ENCODE results near the gene SPTBN5.

SPTBN5 gene

GRCh38 chr15:41900526-41901380, 6.9 kb upstream of the SPTBN5 start:
- H3K79me1 ChIP-seq (ENCODE audit: low read length), result no peaks in the 10 kb centered on the region

GRCh38 chr15:41899854-41900442, 6.1 kb upstream of the SPTBN5 start:
- no peak overlapping the region for H3K4me2 ChIP-seq (ENCODE audit: low read length)
- no peak overlapping the region for H3K9ac ChIP-seq (ENCODE audit: low read length)
- no peak overlapping the region for H4K8ac ChIP-seq (ENCODE audit: low read depth, low read length)
- H2BK120ac ChIP-seq (ENCODE audit: insufficient read depth, low read length, poor library complexity), result no peak overlapping the region
- H3K4ac ChIP-seq (ENCODE audit: low read depth, low read length), result no peak overlapping the region
- H3K9me3 ChIP-seq (ENCODE audit: insufficient read depth, low read depth, low read length), result peaks cover 6% of the 10 kb centered on the region
- H3K27me3 ChIP-seq (ENCODE audit: insufficient read depth, low read length), result no peaks in the 10 kb centered on the region
- DNase-seq, result no peak
- no peak overlapping the region for H3K27ac ChIP-seq (ENCODE audit: low read depth, low read length)
- H2BK12ac ChIP-seq (ENCODE audit: low read length), result no peak overlapping the region
- no CpG with 5 or more reads among the region's 6 CpGs for WGBS (ENCODE audit: extremely low coverage, insufficient coverage, insufficient read length)
- H4K91ac ChIP-seq (ENCODE audit: low read depth, low read length), result no peak overlapping the region
- no peak overlapping the region for H2AK5ac ChIP-seq (ENCODE audit: low read length)
- H3K18ac ChIP-seq (ENCODE audit: low read length), result no peak overlapping the region
- H2AFZ ChIP-seq (ENCODE audit: insufficient read depth, low read length, poor library complexity), result no peak overlapping the region
- H3K79me1 ChIP-seq (ENCODE audit: low read length), result no peaks in the 10 kb centered on the region
- H3K4me3 ChIP-seq (ENCODE audit: low read depth, low read length), result no peak overlapping the region
- H3K36me3 ChIP-seq (ENCODE audit: control insufficient read depth in 1 of 2, insufficient read depth in 2 of 2, low read length in 2 of 2), result peaks cover 17 to 21% of the 10 kb centered on the region in 2 experiments
- no peaks in the 10 kb centered on the region for H3K79me2 ChIP-seq (ENCODE audit: control insufficient read depth, insufficient read depth, low read length, poor library complexity)
- no peak overlapping the region for H3K23ac ChIP-seq (ENCODE audit: low read length)
- no peak overlapping the region for H3K14ac ChIP-seq (ENCODE audit: low read length)
- no peak overlapping the region for H2BK5ac ChIP-seq (ENCODE audit: low read depth, low read length, poor library complexity)
- H3K4me1 ChIP-seq (ENCODE audit: control insufficient read depth in 1 of 2, insufficient read depth in 2 of 2, low read length in 2 of 2), result peaks cover 8 to 13% of the 10 kb centered on the region in 2 experiments
- H4K12ac ChIP-seq (ENCODE audit: low read depth, low read length), result no peak overlapping the region

More at GRCh38 chr15:41900526-41901380, 6.9 kb upstream of the SPTBN5 start:
- H3K79me2 ChIP-seq (ENCODE audit: control insufficient read depth, insufficient read depth, low read length, poor library complexity), result no peaks in the 10 kb centered on the region
- peaks cover 19 to 21% of the 10 kb centered on the region in 2 experiments for H3K36me3 ChIP-seq (ENCODE audit: control insufficient read depth in 1 of 2, insufficient read depth in 2 of 2, low read length in 2 of 2)
- H3K4me1 ChIP-seq (ENCODE audit: control insufficient read depth in 1 of 2, insufficient read depth in 2 of 2, low read length in 2 of 2), result peaks cover 4 to 9% of the 10 kb centered on the region in 2 experiments
- no peak overlapping the region for H3K23ac ChIP-seq (ENCODE audit: low read length)
- H3K4me3 ChIP-seq (ENCODE audit: low read depth, low read length), result no peak overlapping the region
- H2AK5ac ChIP-seq (ENCODE audit: low read length), result no peak overlapping the region
- no peak overlapping the region for H3K14ac ChIP-seq (ENCODE audit: low read length)
- no peak overlapping the region for H3K27ac ChIP-seq (ENCODE audit: low read depth, low read length)
- no peak overlapping the region for H4K12ac ChIP-seq (ENCODE audit: low read depth, low read length)
- H2BK12ac ChIP-seq (ENCODE audit: low read length), result no peak overlapping the region
- no peak overlapping the region for H3K18ac ChIP-seq (ENCODE audit: low read length)
- H2AFZ ChIP-seq (ENCODE audit: insufficient read depth, low read length, poor library complexity), result no peak overlapping the region
- H3K4ac ChIP-seq (ENCODE audit: low read depth, low read length), result no peak overlapping the region
- H3K9me3 ChIP-seq (ENCODE audit: insufficient read depth, low read depth, low read length), result peaks cover 2% of the 10 kb centered on the region
- H4K91ac ChIP-seq (ENCODE audit: low read depth, low read length), result no peak overlapping the region
- no CpG with 5 or more reads among the region's 36 CpGs for WGBS (ENCODE audit: extremely low coverage, insufficient coverage, insufficient read length)
- no peak overlapping the region for H2BK120ac ChIP-seq (ENCODE audit: insufficient read depth, low read length, poor library complexity)
- H3K9ac ChIP-seq (ENCODE audit: low read length), result no peak overlapping the region
- no peak overlapping the region for H3K4me2 ChIP-seq (ENCODE audit: low read length)
- no peaks in the 10 kb centered on the region for H3K27me3 ChIP-seq (ENCODE audit: insufficient read depth, low read length)
- DNase-seq, result no peak
- H4K8ac ChIP-seq (ENCODE audit: low read depth, low read length), result no peak overlapping the region
- no peak overlapping the region for H2BK5ac ChIP-seq (ENCODE audit: low read depth, low read length, poor library complexity)

GRCh38 chr15:41897363-41897799, 3.5 kb upstream of the SPTBN5 start:
- H2AFZ ChIP-seq (ENCODE audit: insufficient read depth, low read length, poor library complexity), result no peak overlapping the region
- H3K27me3 ChIP-seq (ENCODE audit: insufficient read depth, low read length), result no peaks in the 10 kb centered on the region
- no peak overlapping the region for H3K4me2 ChIP-seq (ENCODE audit: low read length)
- H3K9ac ChIP-seq (ENCODE audit: low read length), result no peak overlapping the region
- no peak overlapping the region for H3K18ac ChIP-seq (ENCODE audit: low read length)
- no peak overlapping the region for H3K4ac ChIP-seq (ENCODE audit: low read depth, low read length)
- H2BK120ac ChIP-seq (ENCODE audit: insufficient read depth, low read length, poor library complexity), result no peak overlapping the region
- H4K8ac ChIP-seq (ENCODE audit: low read depth, low read length), result no peak overlapping the region
- peaks cover 17 to 21% of the 10 kb centered on the region in 2 experiments for H3K36me3 ChIP-seq (ENCODE audit: control insufficient read depth in 1 of 2, insufficient read depth in 2 of 2, low read length in 2 of 2)
- H3K27ac ChIP-seq (ENCODE audit: low read depth, low read length), result no peak overlapping the region
- H2AK5ac ChIP-seq (ENCODE audit: low read length), result no peak overlapping the region
- H3K9me3 ChIP-seq (ENCODE audit: insufficient read depth, low read depth, low read length), result peaks cover 6% of the 10 kb centered on the region
- H3K4me3 ChIP-seq (ENCODE audit: low read depth, low read length), result no peak overlapping the region
- peaks cover 2% of the 10 kb centered on the region for H3K79me1 ChIP-seq (ENCODE audit: low read length)
- H3K14ac ChIP-seq (ENCODE audit: low read length), result no peak overlapping the region
- H2BK12ac ChIP-seq (ENCODE audit: low read length), result no peak overlapping the region
- no peak overlapping the region for H3K23ac ChIP-seq (ENCODE audit: low read length)
- peaks cover 12 to 14% of the 10 kb centered on the region in 2 experiments for H3K4me1 ChIP-seq (ENCODE audit: control insufficient read depth in 1 of 2, insufficient read depth in 2 of 2, low read length in 2 of 2)
- H3K79me2 ChIP-seq (ENCODE audit: control insufficient read depth, insufficient read depth, low read length, poor library complexity), result no peaks in the 10 kb centered on the region
- H4K12ac ChIP-seq (ENCODE audit: low read depth, low read length), result no peak overlapping the region
- no peak overlapping the region for H2BK5ac ChIP-seq (ENCODE audit: low read depth, low read length, poor library complexity)
- WGBS (ENCODE audit: extremely low coverage, insufficient coverage, insufficient read length), result no CpG with 5 or more reads among the region's 8 CpGs
- no peak for DNase-seq
- H4K91ac ChIP-seq (ENCODE audit: low read depth, low read length), result no peak overlapping the region

GRCh38 chr15:41896566-41896965, 2.7 kb upstream of the SPTBN5 start:
- H3K4me2 ChIP-seq (ENCODE audit: low read length), result no peak overlapping the region
- H3K4me1 ChIP-seq (ENCODE audit: control insufficient read depth in 1 of 2, insufficient read depth in 2 of 2, low read length in 2 of 2), result peaks cover 12 to 14% of the 10 kb centered on the region in 2 experiments
- no peak overlapping the region for H4K12ac ChIP-seq (ENCODE audit: low read depth, low read length)
- no peak overlapping the region for H2BK120ac ChIP-seq (ENCODE audit: insufficient read depth, low read length, poor library complexity)
- H3K79me1 ChIP-seq (ENCODE audit: low read length), result peaks cover 2% of the 10 kb centered on the region
- H2BK5ac ChIP-seq (ENCODE audit: low read depth, low read length, poor library complexity), result no peak overlapping the region
- no peak overlapping the region for H3K14ac ChIP-seq (ENCODE audit: low read length)
- H3K79me2 ChIP-seq (ENCODE audit: control insufficient read depth, insufficient read depth, low read length, poor library complexity), result no peaks in the 10 kb centered on the region
- H3K23ac ChIP-seq (ENCODE audit: low read length), result no peak overlapping the region
- H2BK12ac ChIP-seq (ENCODE audit: low read length), result no peak overlapping the region
- H2AFZ ChIP-seq (ENCODE audit: insufficient read depth, low read length, poor library complexity), result no peak overlapping the region
- H3K36me3 ChIP-seq (ENCODE audit: control insufficient read depth in 1 of 2, insufficient read depth in 2 of 2, low read length in 2 of 2), result peaks cover 17 to 21% of the 10 kb centered on the region in 2 experiments
- H2AK5ac ChIP-seq (ENCODE audit: low read length), result no peak overlapping the region
- peaks cover 6% of the 10 kb centered on the region for H3K9me3 ChIP-seq (ENCODE audit: insufficient read depth, low read depth, low read length)
- no CpG with 5 or more reads among the region's 6 CpGs for whole genome bisulfite sequencing (ENCODE audit: extremely low coverage, insufficient coverage, insufficient read length)
- DNase-seq, result no peak
- no peak overlapping the region for H3K18ac ChIP-seq (ENCODE audit: low read length)
- H3K9ac ChIP-seq (ENCODE audit: low read length), result no peak overlapping the region
- no peak overlapping the region for H3K27ac ChIP-seq (ENCODE audit: low read depth, low read length)
- no peak overlapping the region for H4K91ac ChIP-seq (ENCODE audit: low read depth, low read length)
- no peak overlapping the region for H4K8ac ChIP-seq (ENCODE audit: low read depth, low read length)
- no peak overlapping the region for H3K4ac ChIP-seq (ENCODE audit: low read depth, low read length)
- H3K27me3 ChIP-seq (ENCODE audit: insufficient read depth, low read length), result no peaks in the 10 kb centered on the region
- no peak overlapping the region for H3K4me3 ChIP-seq (ENCODE audit: low read depth, low read length)

Data from trophoblast cell (in vitro differentiated cells and primary cell).